ENCODE results near the gene RFFL.
"Not testable (repeated sequence)": the region's sequence is repeated elsewhere in the genome, so short reads cannot be mapped to it uniquely, and the experiment has no call there.

RFFL gene

GRCh38 chr17:35001549-35001948, 62.0 kb downstream of the RFFL start:
- Histone ChIP-seq H3K4me3 (ENCODE audit: low read length) (no peak overlapping the region), H3K36me3 (replicated peaks; ENCODE audit: low read depth, low read length) (peaks cover 49% of the 10 kb centered on the region), H3K9ac (ENCODE audit: low read length) (no peak overlapping the region), H2AFZ (ENCODE audit: low read depth, low read length) (no peak overlapping the region), H3K79me2 (ENCODE audit: low read length) (no peaks in the 10 kb centered on the region), H3K9me3 (ENCODE audit: insufficient read depth, low read length) (no peaks in the 10 kb centered on the region), H3K4me2 (ENCODE audit: low read length) (no peak overlapping the region), H3K27me3 (ENCODE audit: low read depth, low read length) (no peaks in the 10 kb centered on the region), H3K27ac (ENCODE audit: low read length) (no peak overlapping the region), H3K4me1 (ENCODE audit: low read length) (peaks cover 4% of the 10 kb centered on the region), H4K20me1 (ENCODE audit: insufficient read depth, low read length) (no peaks in the 10 kb centered on the region)
- TF ChIP-seq CTCF (IDR thresholded peaks at IDR 0.05; ENCODE audit: low read depth, low read length) = no peak
- no peak for TF ChIP-seq EZH2phosphoT487 (IDR thresholded peaks at IDR 0.05; ENCODE audit: low read depth)

GRCh38 chr17:35000965-35001364, 62.5 kb downstream of the RFFL start:
- H3K4me3 ChIP-seq (ENCODE audit: low read length); H3K27ac ChIP-seq (ENCODE audit: low read length); H3K4me1 ChIP-seq (ENCODE audit: low read length); H3K27me3 ChIP-seq (ENCODE audit: low read depth, low read length); H3K9me3 ChIP-seq (ENCODE audit: insufficient read depth, low read length); H3K4me2 ChIP-seq (ENCODE audit: low read length); H3K9ac ChIP-seq (ENCODE audit: low read length); H2AFZ ChIP-seq (ENCODE audit: low read depth, low read length); H3K79me2 ChIP-seq (ENCODE audit: low read length); H4K20me1 ChIP-seq (ENCODE audit: insufficient read depth, low read length): not testable (repeated sequence)
- peaks cover 54% of the 10 kb centered on the region for H3K36me3 ChIP-seq (replicated peaks; ENCODE audit: low read depth, low read length)

GRCh38 chr17:34999456-34999855, 64.1 kb downstream of the RFFL start:
- Histone ChIP-seq H3K27ac (ENCODE audit: low read length) (no peak overlapping the region), H2AFZ (ENCODE audit: low read depth, low read length) (no peak overlapping the region), H3K79me2 (ENCODE audit: low read length) (no peaks in the 10 kb centered on the region), H3K27me3 (ENCODE audit: low read depth, low read length) (no peaks in the 10 kb centered on the region), H4K20me1 (ENCODE audit: insufficient read depth, low read length) (no peaks in the 10 kb centered on the region), H3K36me3 (replicated peaks; ENCODE audit: low read depth, low read length) (peaks cover 59% of the 10 kb centered on the region), H3K4me3 (ENCODE audit: low read length) (no peak overlapping the region), H3K4me1 (ENCODE audit: low read length) (peaks cover 4% of the 10 kb centered on the region), H3K9me3 (ENCODE audit: insufficient read depth, low read length) (no peaks in the 10 kb centered on the region), H3K4me2 (ENCODE audit: low read length) (no peak overlapping the region), H3K9ac (ENCODE audit: low read length) (no peak overlapping the region)
- TF ChIP-seq CTCF (IDR thresholded peaks at IDR 0.05; ENCODE audit: low read depth, low read length) = no peak
- no peak for TF ChIP-seq EZH2phosphoT487 (IDR thresholded peaks at IDR 0.05; ENCODE audit: low read depth)

GRCh38 chr17:34998205-34998604, 65.3 kb downstream of the RFFL start:
- Histone ChIP-seq H3K4me3 (ENCODE audit: low read length) (no peak overlapping the region), H3K4me1 (ENCODE audit: low read length) (peaks cover 4% of the 10 kb centered on the region), H3K79me2 (ENCODE audit: low read length) (no peaks in the 10 kb centered on the region), H4K20me1 (ENCODE audit: insufficient read depth, low read length) (no peaks in the 10 kb centered on the region), H3K27me3 (ENCODE audit: low read depth, low read length) (no peaks in the 10 kb centered on the region), H3K27ac (ENCODE audit: low read length) (no peak overlapping the region), H3K9me3 (ENCODE audit: insufficient read depth, low read length) (no peaks in the 10 kb centered on the region), H3K4me2 (ENCODE audit: low read length) (no peak overlapping the region), H2AFZ (ENCODE audit: low read depth, low read length) (no peak overlapping the region), H3K9ac (ENCODE audit: low read length) (no peak overlapping the region), H3K36me3 (replicated peaks; ENCODE audit: low read depth, low read length) (peaks cover 56% of the 10 kb centered on the region)
- TF ChIP-seq EZH2phosphoT487 (IDR thresholded peaks at IDR 0.05; ENCODE audit: low read depth) = no peak
- TF ChIP-seq CTCF (IDR thresholded peaks at IDR 0.05; ENCODE audit: low read depth, low read length) = peak; percentile 90

- Histone ChIP-seq H4K20me1 (ENCODE audit: insufficient read depth, low read length) (no peaks in the 10 kb centered on the region), H3K4me1 (ENCODE audit: low read length) (peaks cover 4% of the 10 kb centered on the region), H3K27me3 (ENCODE audit: low read depth, low read length) (no peaks in the 10 kb centered on the region), H3K9me3 (ENCODE audit: insufficient read depth, low read length) (no peaks in the 10 kb centered on the region), H3K27ac (ENCODE audit: low read length) (no peak overlapping the region), H3K79me2 (ENCODE audit: low read length) (no peaks in the 10 kb centered on the region), H3K4me2 (ENCODE audit: low read length) (no peak overlapping the region), H3K9ac (ENCODE audit: low read length) (no peak overlapping the region), H3K36me3 (replicated peaks; ENCODE audit: low read depth, low read length) (peaks cover 54% of the 10 kb centered on the region), H2AFZ (ENCODE audit: low read depth, low read length) (no peak overlapping the region), H3K4me3 (ENCODE audit: low read length) (no peak overlapping the region)
- no peak for TF ChIP-seq EZH2phosphoT487 (IDR thresholded peaks at IDR 0.05; ENCODE audit: low read depth)
- no peak for TF ChIP-seq CTCF (IDR thresholded peaks at IDR 0.05; ENCODE audit: low read depth, low read length)
These were observed 66.1 kb downstream of the RFFL start for GRCh38 chr17:34997355-34997862.

Data from OCI-LY3 (cell line).